ENCODE results near the gene IL1A.

IL1A gene

DNA sequence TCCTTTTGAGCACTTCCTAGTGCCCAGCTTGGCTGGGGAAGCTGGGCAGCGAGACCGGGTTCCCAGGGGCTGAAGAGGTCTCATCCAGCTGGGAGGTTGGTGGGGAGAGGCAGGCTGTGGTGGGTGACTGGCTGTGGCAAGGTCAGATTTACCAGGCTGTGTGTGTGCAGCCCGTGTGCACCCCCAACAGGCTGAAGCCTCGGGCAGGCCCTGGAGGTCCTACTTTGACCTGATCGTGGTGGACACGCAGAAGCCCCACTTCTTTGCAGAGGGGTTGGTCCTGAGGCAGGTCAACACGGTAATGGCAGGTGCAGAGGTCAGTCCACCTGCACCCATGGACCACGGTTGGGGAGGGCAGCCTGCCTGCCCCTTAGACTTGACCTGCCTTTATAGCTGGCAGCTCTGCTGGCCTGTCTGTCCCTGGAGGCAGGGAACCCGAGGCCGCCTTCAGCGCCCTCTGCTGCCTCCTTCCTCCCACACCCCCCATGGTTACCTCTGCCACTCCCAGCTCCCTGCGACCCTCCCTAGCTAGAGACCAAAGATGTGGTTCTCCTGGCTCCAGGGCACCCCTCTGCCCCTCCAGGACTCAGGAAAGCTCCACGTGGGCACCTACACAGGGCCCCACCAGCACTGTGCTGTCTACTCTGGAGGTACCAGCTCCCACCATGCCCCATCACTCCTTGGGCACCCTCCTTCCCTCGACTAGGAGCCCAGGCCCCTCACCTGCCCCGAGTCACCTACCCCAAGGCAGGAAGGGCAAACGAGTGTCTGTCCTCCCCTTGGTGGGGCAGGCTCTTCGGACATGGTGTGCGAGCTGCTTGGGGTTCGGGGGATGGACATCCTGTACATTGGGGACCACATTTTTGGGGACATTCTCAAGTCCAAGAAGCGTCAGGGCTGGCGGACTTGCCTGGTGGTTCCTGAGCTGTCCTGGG, 59.4 kb downstream of the IL1A start:
- DNase-seq: no peak

DNA sequence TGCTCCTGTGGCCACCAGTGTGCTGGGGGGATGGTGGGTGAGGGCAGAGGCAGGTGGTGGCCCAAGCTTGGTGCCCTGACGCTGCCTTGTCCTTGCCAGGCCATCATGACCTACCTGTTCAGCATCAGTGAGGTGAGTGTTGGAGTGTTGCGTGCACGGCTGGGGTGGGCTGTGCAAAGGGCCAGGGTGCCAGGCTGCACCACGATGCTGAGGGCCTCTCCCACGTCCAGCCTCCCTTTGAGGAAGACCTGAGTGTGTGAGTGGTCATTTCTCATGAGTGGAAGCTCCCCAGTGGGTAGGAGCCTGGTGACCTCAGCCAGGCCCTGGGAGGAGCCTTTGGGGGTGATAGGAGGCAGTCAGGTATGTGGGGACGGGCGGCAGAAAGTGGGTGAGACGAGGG, 60.3 kb downstream of the IL1A start:
- DNase-seq: no peak

Data from CD4-positive, alpha-beta T cell treated with Interleukin-15 for 1 hour (primary cell).